OCI-LY7 (cell line): ENCODE measurements around the gene ANKRD63. TPM values are rescaled to one million over a fixed set of nuclear protein-coding genes. Genes with fewer than 3 reads are reported as not detected.

Source experiments
- BruUV-seq: library from RNA; stranded (reverse); fragments of 400-500 nt; replicated peaks from 2 replicates; lab custom pipeline; 2021; lab: Mats Ljungman, UMichigan
- CTCF ChIA-PET: fragments of 300-600 bp; sonication (Branson Sonifier 250); formaldehyde crosslinking; loops from one replicate; lab custom pipeline; 2022; ENCODE audit warnings: antibody characterized with exemption; ENCODE audit not compliant: unreplicated experiment; lab: Charles Lee
- POLR2A ChIA-PET: fragments of 300-600 bp; sonication (Branson Sonifier 250); formaldehyde crosslinking; loops from one replicate; lab custom pipeline; 2022; ENCODE audit warnings: antibody characterized with exemption; lab: Charles Lee
- DNase-seq: peaks from one replicate; pipeline ENCODE4 v3.0.0-alpha.2; 2015; ENCODE audit warnings: low spot score
- H2AFZ ChIP-seq: fragments of 200-600 bp; sonication (generic), shearing (Covaris generic); 2 replicates; pipeline ENCODE4 v1.6.1; 2014; ENCODE audit warnings: mild to moderate bottlenecking, antibody characterized with exemption, low read length, moderate library complexity
- H3K27ac ChIP-seq: fragments of 200-600 bp; sonication (generic); 2 replicates; pipeline ENCODE4 v1.5.1; 2014; ENCODE audit warnings: mixed run types, low read depth, mild to moderate bottlenecking, moderate library complexity, low read length, inconsistent platforms; ENCODE audit not compliant: poor library complexity, severe bottlenecking
- H3K36me3 ChIP-seq: fragments of 200-600 bp; sonication (generic); 2 replicates; pipeline ENCODE4 v1.6.1; 2014; ENCODE audit warnings: mild to moderate bottlenecking, antibody characterized with exemption, low read length, moderate library complexity, mixed read lengths; ENCODE audit not compliant: insufficient read depth
- H3K4me1 ChIP-seq: fragments of 200-600 bp; sonication (generic); 2 replicates; pipeline ENCODE4 v1.5.1; 2014; ENCODE audit warnings: mild to moderate bottlenecking, low read length; ENCODE audit not compliant: insufficient read depth, poor library complexity, severe bottlenecking
- H3K4me2 ChIP-seq: fragments of 200-600 bp; sonication (generic); 2 replicates; pipeline ENCODE4 v1.6.1; 2014; ENCODE audit warnings: mild to moderate bottlenecking, low read length
- H3K4me3 ChIP-seq: fragments of 200-600 bp; sonication (generic); 2 replicates; pipeline ENCODE4 v1.5.1; 2014; ENCODE audit warnings: mild to moderate bottlenecking, low read depth, low read length; ENCODE audit not compliant: poor library complexity, severe bottlenecking
- H3K79me2 ChIP-seq: fragments of 200-600 bp; sonication (generic); 2 replicates; pipeline ENCODE4 v1.6.1; 2016; ENCODE audit warnings: low read depth, mild to moderate bottlenecking, low read length, moderate library complexity, mixed read lengths; ENCODE audit not compliant: insufficient read depth
- H3K9me2 ChIP-seq: fragments of 200-600 bp; sonication (generic); 2 replicates; pipeline ENCODE4 v1.6.1; 2016; ENCODE audit warnings: mild to moderate bottlenecking, low read length, mixed read lengths; ENCODE audit not compliant: insufficient read depth
- H3K9me3 ChIP-seq: fragments of 200-600 bp; sonication (generic); 2 replicates; pipeline ENCODE4 v1.6.1; 2014; ENCODE audit warnings: mild to moderate bottlenecking, mixed run types, low read length, mixed read lengths
- H4K20me1 ChIP-seq: fragments of 200-600 bp; sonication (generic); 2 replicates; pipeline ENCODE4 v1.6.1; 2014; ENCODE audit warnings: mild to moderate bottlenecking, antibody characterized with exemption, low read length, moderate library complexity, mixed read lengths; ENCODE audit not compliant: insufficient read depth
- CTCF ChIP-seq: fragments of 200-600 bp; sonication (generic); conservative IDR thresholded peaks from 2 replicates; pipeline ENCODE4 v1.5.1; 2014; ENCODE audit warnings: mild to moderate bottlenecking, antibody characterized with exemption, low read length, moderate library complexity, mixed read lengths
- EZH2phosphoT487 ChIP-seq: fragments of 200-600 bp; sonication (generic); IDR thresholded peaks from 2 replicates; pipeline ENCODE4 v1.6.1; 2018; ENCODE audit warnings: low read depth, borderline replicate concordance, mild to moderate bottlenecking, mixed run types, antibody characterized with exemption, low read length, moderate library complexity, mixed read lengths
- intact Hi-C: fragments of 100-400 bp; cut with micrococcal nuclease; formaldehyde crosslinking; loops from one replicate; pipeline ENCODE4 v1.10.0; 2022; ENCODE audit not compliant: unreplicated experiment
- total RNA-seq, 2 experiments: library from RNA; depleted of rRNA in 1 of 2; stranded (reverse); fragments of >200 nt in 1 of 2; shearing (Covaris generic) in 1 of 2; gene quantifications; 2 replicates each; pipeline ENCODE4 v1.2.3, GENCODE V29; 2014 to 2022

ANKRD63 gene
- total RNA-seq, 2 experiments from 2014 or later = not detected

GRCh38 chr15:40251486-40252140 is 31.3 kb downstream of the ANKRD63 start:
- Histone ChIP-seq H3K36me3 (no peaks in the 10 kb centered on the region), H4K20me1 (no peaks in the 10 kb centered on the region), H3K27ac (no peak overlapping the region), H3K9me2 (no peaks in the 10 kb centered on the region), H3K79me2 (no peaks in the 10 kb centered on the region), H2AFZ (no peak overlapping the region), H3K4me1 (no peaks in the 10 kb centered on the region), H3K9me3 (no peaks in the 10 kb centered on the region), H3K4me2 (no peak overlapping the region), H3K4me3 (no peak overlapping the region)
- BruUV-seq = no TSS peak
- TF ChIP-seq CTCF (no peak), EZH2phosphoT487 (no peak)
- ChIA-PET POLR2A (no interaction called here), CTCF (no interaction called here)
- intact Hi-C loops = no loop called here
- no peak for DNase-seq

- H3K79me2 ChIP-seq = no peaks in the 10 kb centered on the region
- no peak overlapping the region for H2AFZ ChIP-seq
- intact Hi-C loops = no loop called here
- H3K4me1 ChIP-seq = no peaks in the 10 kb centered on the region
- BruUV-seq = no TSS peak
- TF ChIP-seq CTCF (no peak), EZH2phosphoT487 (no peak)
- no peaks in the 10 kb centered on the region for H3K9me3 ChIP-seq
- no peaks in the 10 kb centered on the region for H4K20me1 ChIP-seq
- H3K27ac ChIP-seq = no peak overlapping the region
- H3K9me2 ChIP-seq = no peaks in the 10 kb centered on the region
- H3K36me3 ChIP-seq = no peaks in the 10 kb centered on the region
- no peak overlapping the region for H3K4me3 ChIP-seq
- DNase-seq = no peak
- no peak overlapping the region for H3K4me2 ChIP-seq
- ChIA-PET CTCF (no interaction called here), POLR2A (no interaction called here)
Measured at GRCh38 chr15:40250771-40251483, 31.9 kb downstream of the ANKRD63 start.

GRCh38 chr15:40250304-40250656 is 32.6 kb downstream of the ANKRD63 start:
- Histone ChIP-seq H3K9me3 (no peaks in the 10 kb centered on the region), H3K4me1 (no peaks in the 10 kb centered on the region), H3K4me2 (no peak overlapping the region), H3K9me2 (no peaks in the 10 kb centered on the region), H3K79me2 (no peaks in the 10 kb centered on the region), H3K4me3 (no peak overlapping the region), H4K20me1 (no peaks in the 10 kb centered on the region), H3K36me3 (no peaks in the 10 kb centered on the region), H3K27ac (no peak overlapping the region), H2AFZ (no peak overlapping the region)
- no peak for DNase-seq
- TF ChIP-seq CTCF (no peak), EZH2phosphoT487 (no peak)
- ChIA-PET POLR2A (no interaction called here), CTCF (no interaction called here)
- BruUV-seq = no TSS peak
- intact Hi-C loops = no loop called here
